Liver (tissue), 3 donors: ENCODE measurements around the gene PDE5A.

Experiments
- RAD21 ChIP-seq, 2 donors: IDR thresholded peaks; 2 replicates each; pipeline ENCODE4 v1.6.1; 2016; ENCODE audit warnings: antibody characterized with exemption in 2 of 2, mild to moderate bottlenecking in 2 of 2
- SP1 ChIP-seq: IDR thresholded peaks from 2 replicates; pipeline ENCODE4 v1.6.1; 2018; ENCODE audit warnings: antibody characterized with exemption, mild to moderate bottlenecking
- TF ChIP-seq, protein P1 (sequence below): IDR thresholded peaks from 2 replicates; pipeline ENCODE4 v1.6.1; 2016; ENCODE audit warnings: antibody characterized with exemption
- TF ChIP-seq, protein P2 (sequence below): IDR thresholded peaks from 2 replicates; pipeline ENCODE4 v1.6.1; 2016; ENCODE audit warnings: antibody characterized with exemption
- TF ChIP-seq, protein P3 (sequence below): fragments of 150-350 bp; IDR thresholded peaks from 2 replicates; pipeline ENCODE4 v1.5.1; 2017; ENCODE audit warnings: improper control_type of control experiment, low read depth, low read length; ENCODE audit not compliant: missing input control
- TF ChIP-seq, protein P4 (sequence below): IDR thresholded peaks from 2 replicates; pipeline ENCODE4 v1.6.1; 2016; ENCODE audit warnings: antibody characterized with exemption, mild to moderate bottlenecking
- donor health status: healthy.
- donor health status: healthy.

DNA sequence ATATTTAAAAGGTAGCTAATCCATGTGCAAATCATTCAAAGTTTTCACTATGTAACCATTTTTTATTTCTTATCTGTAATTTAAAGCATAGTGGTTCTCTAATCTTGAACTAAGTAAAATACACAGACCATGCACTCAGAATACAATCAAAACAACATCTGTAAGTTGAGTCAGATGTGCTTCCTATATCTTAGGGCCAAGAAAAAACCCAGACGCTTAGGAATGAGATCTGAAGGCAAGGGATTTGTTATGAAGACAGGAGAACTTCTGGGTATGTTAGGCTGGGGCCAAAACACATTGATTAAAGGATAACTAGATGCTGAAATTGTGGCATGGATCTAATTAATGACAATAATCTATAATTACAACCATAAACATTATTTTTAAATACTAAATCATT, 120.3 kb downstream of the PDE5A start:
- TF ChIP-seq, protein P1, sequence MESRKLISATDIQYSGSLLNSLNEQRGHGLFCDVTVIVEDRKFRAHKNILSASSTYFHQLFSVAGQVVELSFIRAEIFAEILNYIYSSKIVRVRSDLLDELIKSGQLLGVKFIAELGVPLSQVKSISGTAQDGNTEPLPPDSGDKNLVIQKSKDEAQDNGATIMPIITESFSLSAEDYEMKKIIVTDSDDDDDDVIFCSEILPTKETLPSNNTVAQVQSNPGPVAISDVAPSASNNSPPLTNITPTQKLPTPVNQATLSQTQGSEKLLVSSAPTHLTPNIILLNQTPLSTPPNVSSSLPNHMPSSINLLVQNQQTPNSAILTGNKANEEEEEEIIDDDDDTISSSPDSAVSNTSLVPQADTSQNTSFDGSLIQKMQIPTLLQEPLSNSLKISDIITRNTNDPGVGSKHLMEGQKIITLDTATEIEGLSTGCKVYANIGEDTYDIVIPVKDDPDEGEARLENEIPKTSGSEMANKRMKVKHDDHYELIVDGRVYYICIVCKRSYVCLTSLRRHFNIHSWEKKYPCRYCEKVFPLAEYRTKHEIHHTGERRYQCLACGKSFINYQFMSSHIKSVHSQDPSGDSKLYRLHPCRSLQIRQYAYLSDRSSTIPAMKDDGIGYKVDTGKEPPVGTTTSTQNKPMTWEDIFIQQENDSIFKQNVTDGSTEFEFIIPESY = no peak
- TF ChIP-seq, protein P2, sequence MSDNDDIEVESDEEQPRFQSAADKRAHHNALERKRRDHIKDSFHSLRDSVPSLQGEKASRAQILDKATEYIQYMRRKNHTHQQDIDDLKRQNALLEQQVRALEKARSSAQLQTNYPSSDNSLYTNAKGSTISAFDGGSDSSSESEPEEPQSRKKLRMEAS = no peak
- TF ChIP-seq, protein P3, sequence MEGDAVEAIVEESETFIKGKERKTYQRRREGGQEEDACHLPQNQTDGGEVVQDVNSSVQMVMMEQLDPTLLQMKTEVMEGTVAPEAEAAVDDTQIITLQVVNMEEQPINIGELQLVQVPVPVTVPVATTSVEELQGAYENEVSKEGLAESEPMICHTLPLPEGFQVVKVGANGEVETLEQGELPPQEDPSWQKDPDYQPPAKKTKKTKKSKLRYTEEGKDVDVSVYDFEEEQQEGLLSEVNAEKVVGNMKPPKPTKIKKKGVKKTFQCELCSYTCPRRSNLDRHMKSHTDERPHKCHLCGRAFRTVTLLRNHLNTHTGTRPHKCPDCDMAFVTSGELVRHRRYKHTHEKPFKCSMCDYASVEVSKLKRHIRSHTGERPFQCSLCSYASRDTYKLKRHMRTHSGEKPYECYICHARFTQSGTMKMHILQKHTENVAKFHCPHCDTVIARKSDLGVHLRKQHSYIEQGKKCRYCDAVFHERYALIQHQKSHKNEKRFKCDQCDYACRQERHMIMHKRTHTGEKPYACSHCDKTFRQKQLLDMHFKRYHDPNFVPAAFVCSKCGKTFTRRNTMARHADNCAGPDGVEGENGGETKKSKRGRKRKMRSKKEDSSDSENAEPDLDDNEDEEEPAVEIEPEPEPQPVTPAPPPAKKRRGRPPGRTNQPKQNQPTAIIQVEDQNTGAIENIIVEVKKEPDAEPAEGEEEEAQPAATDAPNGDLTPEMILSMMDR = no peak
- no peak for TF ChIP-seq SP1
- TF ChIP-seq, protein P4, sequence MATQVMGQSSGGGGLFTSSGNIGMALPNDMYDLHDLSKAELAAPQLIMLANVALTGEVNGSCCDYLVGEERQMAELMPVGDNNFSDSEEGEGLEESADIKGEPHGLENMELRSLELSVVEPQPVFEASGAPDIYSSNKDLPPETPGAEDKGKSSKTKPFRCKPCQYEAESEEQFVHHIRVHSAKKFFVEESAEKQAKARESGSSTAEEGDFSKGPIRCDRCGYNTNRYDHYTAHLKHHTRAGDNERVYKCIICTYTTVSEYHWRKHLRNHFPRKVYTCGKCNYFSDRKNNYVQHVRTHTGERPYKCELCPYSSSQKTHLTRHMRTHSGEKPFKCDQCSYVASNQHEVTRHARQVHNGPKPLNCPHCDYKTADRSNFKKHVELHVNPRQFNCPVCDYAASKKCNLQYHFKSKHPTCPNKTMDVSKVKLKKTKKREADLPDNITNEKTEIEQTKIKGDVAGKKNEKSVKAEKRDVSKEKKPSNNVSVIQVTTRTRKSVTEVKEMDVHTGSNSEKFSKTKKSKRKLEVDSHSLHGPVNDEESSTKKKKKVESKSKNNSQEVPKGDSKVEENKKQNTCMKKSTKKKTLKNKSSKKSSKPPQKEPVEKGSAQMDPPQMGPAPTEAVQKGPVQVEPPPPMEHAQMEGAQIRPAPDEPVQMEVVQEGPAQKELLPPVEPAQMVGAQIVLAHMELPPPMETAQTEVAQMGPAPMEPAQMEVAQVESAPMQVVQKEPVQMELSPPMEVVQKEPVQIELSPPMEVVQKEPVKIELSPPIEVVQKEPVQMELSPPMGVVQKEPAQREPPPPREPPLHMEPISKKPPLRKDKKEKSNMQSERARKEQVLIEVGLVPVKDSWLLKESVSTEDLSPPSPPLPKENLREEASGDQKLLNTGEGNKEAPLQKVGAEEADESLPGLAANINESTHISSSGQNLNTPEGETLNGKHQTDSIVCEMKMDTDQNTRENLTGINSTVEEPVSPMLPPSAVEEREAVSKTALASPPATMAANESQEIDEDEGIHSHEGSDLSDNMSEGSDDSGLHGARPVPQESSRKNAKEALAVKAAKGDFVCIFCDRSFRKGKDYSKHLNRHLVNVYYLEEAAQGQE = no peak
- TF ChIP-seq RAD21 (IDR thresholded peaks at IDR 0.05) = no peak
